Endothelial cell of umbilical vein (primary cell): ENCODE results near the gene PSENEN. TPM values are rescaled to one million over a fixed set of nuclear protein-coding genes. Genes with fewer than 3 reads are reported as not detected.

Experiments
- BruUV-seq: library from RNA; stranded (reverse); fragments of 400-500 nt; replicated peaks from 2 replicates; lab custom pipeline; 2021; lab: Mats Ljungman, UMichigan
- CTCF ChIA-PET: fragments of 300-600, 350-600 bp; sonication (Branson Sonifier 250); formaldehyde crosslinking; loops from one replicate; lab custom pipeline; 2021; ENCODE audit warnings: antibody characterized with exemption, inconsistent platforms; lab: Charles Lee
- POLR2A ChIA-PET: fragments of 300-600, 350-600 bp; sonication (Branson Sonifier 250); formaldehyde crosslinking; loops from one replicate; lab custom pipeline; 2021; ENCODE audit warnings: antibody characterized with exemption, inconsistent platforms; lab: Charles Lee
- DNase-seq: peaks from one replicate; pipeline ENCODE4 v3.0.0-alpha.2; 2011; ENCODE audit warnings: low read depth, low spot score
- FAIRE-seq: peaks from 2 replicates; lab custom pipeline; 2011; peaks lifted over from hg19 to GRCh38; lab: Jason Lieb, UNC
- H2AFZ ChIP-seq: 2 replicates; pipeline ENCODE4 v1.6.0; 2012; ENCODE audit warnings: low read depth, low read length, control low read depth, inconsistent platforms
- H3K27ac ChIP-seq: 2 replicates; pipeline ENCODE4 v1.5.1; 2011; ENCODE audit warnings: low read depth, mild to moderate bottlenecking, control low read depth, low read length, moderate library complexity; ENCODE audit not compliant: insufficient read depth
- H3K27me3 ChIP-seq, 2 experiments: 2 replicates each; pipeline versions ENCODE4 v1.6.0 to v1.6.1; 2011; ENCODE audit warnings: low read length in 2 of 2, mixed read lengths in 1 of 2; ENCODE audit not compliant: control insufficient read depth in 2 of 2, insufficient read depth in 2 of 2
- H3K36me3 ChIP-seq, 2 experiments: 2 replicates in 1 of 2; 3 replicates in 1 of 2; pipeline ENCODE4 v1.5.1; 2011; ENCODE audit warnings: low read length in 2 of 2, mild to moderate bottlenecking in 1 of 2, moderate library complexity in 1 of 2; ENCODE audit not compliant: control insufficient read depth in 2 of 2, insufficient read depth in 2 of 2; ENCODE audit errors: extremely low read depth in 1 of 2
- H3K4me1 ChIP-seq: 3 replicates; pipeline ENCODE4 v1.5.1; 2011; ENCODE audit warnings: mild to moderate bottlenecking, low read length; ENCODE audit not compliant: control insufficient read depth, insufficient read depth; ENCODE audit errors: extremely low read depth
- H3K4me2 ChIP-seq: 2 replicates; pipeline ENCODE4 v1.6.1; 2011; ENCODE audit warnings: low read length, control low read depth, mixed read lengths; ENCODE audit not compliant: insufficient read depth
- H3K4me3 ChIP-seq, 3 experiments: fragments of 200-600 bp in 1 of 3; sonication (generic), shearing (Covaris generic) in 1 of 3; replicated peaks in 1 of 3; 2 replicates each; pipeline ENCODE4 v1.5.1; 2011 to 2016; ENCODE audit warnings: control low read depth in 3 of 3, low read length in 3 of 3, mild to moderate bottlenecking in 2 of 3, inconsistent platforms in 1 of 3, low read depth in 1 of 3, moderate library complexity in 1 of 3; ENCODE audit not compliant: insufficient read depth in 1 of 3
- H3K79me2 ChIP-seq: 2 replicates; pipeline ENCODE4 v1.6.0; 2012; ENCODE audit warnings: low read length, inconsistent platforms; ENCODE audit not compliant: control insufficient read depth, insufficient read depth
- H3K9ac ChIP-seq: replicated peaks from 2 replicates; pipeline ENCODE3; 2011; ENCODE audit warnings: low read length, control low read depth; ENCODE audit not compliant: insufficient read depth; ENCODE audit errors: extremely low read depth
- H3K9me1 ChIP-seq: replicated peaks from 3 replicates; pipeline ENCODE4 v1.6.0; 2011; ENCODE audit warnings: mild to moderate bottlenecking, low read length; ENCODE audit not compliant: control insufficient read depth, insufficient read depth; ENCODE audit errors: extremely low read depth
- H3K9me3 ChIP-seq: replicated peaks from 2 replicates; pipeline ENCODE4 v1.5.1; 2012; ENCODE audit warnings: low read length, inconsistent platforms; ENCODE audit not compliant: control insufficient read depth, insufficient read depth
- H4K20me1 ChIP-seq: replicated peaks from 2 replicates; pipeline ENCODE3; 2011; ENCODE audit warnings: mild to moderate bottlenecking, low read length; ENCODE audit not compliant: control insufficient read depth, insufficient read depth; ENCODE audit errors: extremely low read depth
- CTCF ChIP-seq, 2 donors: IDR thresholded peaks; 1 replicate in 1 of 2; 2 replicates in 1 of 2; pipeline ENCODE4 v1.5.1; 2011; ENCODE audit warnings: low read length in 2 of 2, mild to moderate bottlenecking in 2 of 2, moderate library complexity in 2 of 2, control low read depth in 1 of 2, inconsistent platforms in 1 of 2, low read depth in 1 of 2; ENCODE audit not compliant: insufficient read depth in 1 of 2; ENCODE audit errors: extremely low read depth in 1 of 2
- EZH2 ChIP-seq: IDR thresholded peaks from 2 replicates; pipeline ENCODE4 v1.6.1; 2012; ENCODE audit warnings: borderline replicate concordance, low read depth, mild to moderate bottlenecking, moderate library complexity, low read length, inconsistent platforms; ENCODE audit not compliant: severe bottlenecking
- FOS ChIP-seq: IDR thresholded peaks from 2 replicates; pipeline ENCODE4 v1.6.1; 2011; ENCODE audit warnings: mild to moderate bottlenecking, low read length, moderate library complexity, borderline replicate concordance; ENCODE audit not compliant: insufficient read depth
- JUN ChIP-seq: IDR thresholded peaks from 2 replicates; pipeline ENCODE4 v1.6.1; 2011; ENCODE audit warnings: borderline replicate concordance, low read depth; ENCODE audit not compliant: insufficient read length, insufficient read depth
- MAX ChIP-seq: IDR thresholded peaks from 2 replicates; pipeline ENCODE4 v1.6.1; 2011; ENCODE audit not compliant: insufficient read depth, insufficient read length
- POLR2A ChIP-seq: IDR thresholded peaks from 2 replicates; pipeline ENCODE4 v1.6.1; 2012; ENCODE audit warnings: low read depth, mild to moderate bottlenecking, control low read depth, low read length
- dilution Hi-C: fragments of 300-500 bp; cut with MboI; formaldehyde crosslinking; loops from one replicate; pipeline ENCODE4 v1.15.0; 2019; ENCODE audit warnings: low sequenced_read_pairs; ENCODE audit not compliant: extremely low pct_ligation_motif_present
- intact Hi-C: fragments of 100-400 bp; cut with micrococcal nuclease; formaldehyde crosslinking; loops from one replicate; pipeline ENCODE4 v1.10.0; 2022
- polyA plus RNA-seq, 4 experiments: library from polyadenylated mRNA; depleted of rRNA in 3 of 4; stranded (reverse) in 3 of 4; unstranded in 1 of 4; fragments of >200 nt; gene quantifications; 2 replicates each; pipeline versions ENCODE4 v1.2.1 to v1.2.3, GENCODE V29; 2011 to 2012; ENCODE audit warnings: missing spikeins in 1 of 4
- total RNA-seq: library from RNA; stranded (reverse); gene quantifications from 2 replicates; pipeline ENCODE4 v1.2.3, GENCODE V29; 2021

The PSENEN gene
- total and polyA plus RNA-seq, 2 donors (not counting 3 experiments of a cell fraction or from before 2014, with no cell fraction given), result 60.0 to 70.1 TPM

DNA sequence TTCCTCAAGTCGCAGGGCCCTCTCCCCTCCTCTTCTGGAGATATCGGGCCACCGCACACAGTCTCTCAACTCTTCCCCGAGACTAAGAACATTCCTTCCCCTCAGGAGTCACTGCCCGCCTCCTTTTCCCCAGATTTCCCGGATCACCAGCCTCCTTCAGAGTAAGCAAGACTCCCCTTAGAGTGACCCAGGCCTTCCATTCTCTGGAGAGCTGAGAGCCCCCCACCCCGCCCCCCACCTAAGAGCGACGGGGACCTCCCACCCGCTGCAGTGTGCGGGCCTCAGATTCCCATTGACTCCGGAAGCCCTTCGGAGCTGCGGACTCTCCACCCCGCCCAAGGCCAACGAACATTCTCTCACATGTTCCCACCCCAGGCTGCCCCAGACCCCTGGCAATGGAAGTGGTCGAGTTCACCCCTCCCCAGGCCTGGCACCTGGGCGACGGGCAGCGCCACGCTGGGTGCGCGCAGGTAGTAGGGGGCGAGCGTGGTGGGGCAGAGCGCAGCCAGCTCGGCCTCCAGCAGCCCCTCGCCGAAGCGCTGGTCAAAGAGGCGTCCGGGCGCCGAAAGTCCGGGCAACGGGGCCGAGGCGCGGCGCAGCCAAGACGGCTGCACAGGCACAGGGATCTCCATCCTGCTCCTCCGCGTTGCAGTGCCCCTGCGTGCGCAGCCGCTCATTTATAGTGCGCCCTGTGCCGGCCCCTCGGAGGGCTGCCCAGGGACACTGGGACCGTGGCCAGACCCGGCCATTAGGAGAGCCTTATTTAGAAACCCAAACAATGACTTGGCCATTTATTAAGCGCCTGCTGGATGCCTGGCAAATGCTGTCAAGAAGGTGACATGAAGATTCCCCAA is 11.2 kb downstream of the PSENEN start, which contains the start of gene HSPB6:
TSS of gene HSPB6 (minus strand) at position 653 of the 854 bp plus-strand sequence. CDS start at position 632, 21 bp downstream.
- H4K20me1 ChIP-seq, result no peaks in the 10 kb centered on the region
- H3K9ac ChIP-seq, result peak within 1 kb of the TSS; percentile 56
- H3K4me3 ChIP-seq, result peak within 1 kb of the TSS in 2 of 3 experiments; percentile 16 to 27
- H3K27ac ChIP-seq, result peak within 1 kb of the TSS; percentile 78
- H3K27me3 ChIP-seq, result no peaks in the 10 kb centered on the region
- peak within 1 kb of the TSS; percentile 45 for H2AFZ ChIP-seq
- peaks cover 0 to 13% of the 10 kb centered on the region in 2 experiments for H3K36me3 ChIP-seq
- intact Hi-C loops (loop anchor here (1.0 to 5.0 kb wide), 2 partner anchors 8 to 109 kb away; partner anchors contain the start of genes COX6B1 and LIN37), dilution Hi-C loops (no loop called here)
- DNase-seq, result peak; percentile 37
- no peaks in the 10 kb centered on the region for H3K9me1 ChIP-seq
- peak; percentile 50 for FAIRE-seq
- ChIA-PET POLR2A (interaction anchor here (0.9 to 1.0 kb wide), 2 partner anchors 8 to 16 kb away, joined by 3 to 5 read pairs; partner anchors contain the start of gene LIN37), CTCF (interaction anchor here (0.9 kb wide), 3 partner anchors 8 to 16 kb away, joined by 3 to 4 read pairs (median 3); partner anchors contain the start of genes LIN37, PSENEN and U2AF1L4)
- no TSS peak for BruUV-seq
- H3K79me2 ChIP-seq, result peaks cover 14% of the 10 kb centered on the region
- no peaks in the 10 kb centered on the region for H3K9me3 ChIP-seq
- H3K4me1 ChIP-seq, result peaks cover 22% of the 10 kb centered on the region
- TF ChIP-seq CTCF (IDR thresholded peaks at IDR 0.05; ENCODE audit: extremely low read depth in 1 of 2, insufficient read depth in 1 of 2, low read depth in 1 of 2, low read length in 2 of 2) (no peak), MAX (no peak), POLR2A (no peak), EZH2 (no peak), JUN (no peak), FOS (no peak)
- peak within 1 kb of the TSS; percentile 45 for H3K4me2 ChIP-seq
